ENCODE data around the gene MINDY4.

GRCh38 chr7:30916255-30916654 lies 145.0 kb downstream of the MINDY4 start:
- no peak for TF ChIP-seq BRCA1 (IDR thresholded peaks at IDR 0.05; ENCODE audit: low read depth, low read length)
- no peak for TF ChIP-seq SIN3A (conservative IDR thresholded peaks at IDR 0.05 in 1 of 2, IDR thresholded peaks at IDR 0.05 in 1 of 2; ENCODE audit: low read depth in 1 of 2, low read length in 2 of 2)
- TF ChIP-seq GABPA (IDR thresholded peaks at IDR 0.05; ENCODE audit: borderline replicate concordance, insufficient read depth, low read length) = no peak
- TF ChIP-seq RFX5 (IDR thresholded peaks at IDR 0.05; ENCODE audit: borderline replicate concordance, low read depth, low read length) = no peak
- TF ChIP-seq ZNF274 (IDR thresholded peaks at IDR 0.05; ENCODE audit: borderline replicate concordance, extremely low read depth, low read length) = no peak
- TF ChIP-seq CTCF (IDR thresholded peaks at IDR 0.05; ENCODE audit: control extremely low read depth in 1 of 3, insufficient read depth in 1 of 3, low read depth in 1 of 3, low read length in 3 of 3) = no peak

Measured in H1 (cell line).